GM18519 (cell line): Measurements from ENCODE around the gene PDE4D.

Source experiments
- ATAC-seq: cut with Tn5 transposase; IDR thresholded peaks from one replicate; pipeline ENCODE4 v1.9.1; 2021; ENCODE audit warnings: mild to moderate bottlenecking, moderate library complexity; ENCODE audit not compliant: unreplicated experiment, low FRiP score

PDE4D gene

DNA sequence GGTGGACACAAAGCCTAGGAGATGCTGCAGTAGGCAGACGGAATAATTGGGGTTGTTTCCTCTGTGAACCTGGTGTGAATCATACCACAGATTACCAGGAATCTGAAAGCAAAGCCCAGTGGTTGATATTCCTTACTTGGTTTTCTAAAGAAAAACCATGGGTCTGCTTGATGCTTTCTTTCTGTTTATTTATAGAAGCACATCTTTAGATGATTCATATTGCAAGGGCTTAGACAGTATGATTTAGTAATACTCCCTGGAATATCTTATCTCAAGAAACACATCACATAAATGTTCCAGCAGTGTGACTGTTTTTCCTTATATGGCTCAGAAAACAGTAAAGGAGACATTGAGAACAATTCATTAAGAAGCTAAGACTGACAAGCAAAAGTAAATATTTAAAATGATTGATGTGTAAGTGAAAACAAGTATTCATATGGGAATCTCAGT lies 687.4 kb downstream of the PDE4D start:
- no peak for ATAC-seq

DNA sequence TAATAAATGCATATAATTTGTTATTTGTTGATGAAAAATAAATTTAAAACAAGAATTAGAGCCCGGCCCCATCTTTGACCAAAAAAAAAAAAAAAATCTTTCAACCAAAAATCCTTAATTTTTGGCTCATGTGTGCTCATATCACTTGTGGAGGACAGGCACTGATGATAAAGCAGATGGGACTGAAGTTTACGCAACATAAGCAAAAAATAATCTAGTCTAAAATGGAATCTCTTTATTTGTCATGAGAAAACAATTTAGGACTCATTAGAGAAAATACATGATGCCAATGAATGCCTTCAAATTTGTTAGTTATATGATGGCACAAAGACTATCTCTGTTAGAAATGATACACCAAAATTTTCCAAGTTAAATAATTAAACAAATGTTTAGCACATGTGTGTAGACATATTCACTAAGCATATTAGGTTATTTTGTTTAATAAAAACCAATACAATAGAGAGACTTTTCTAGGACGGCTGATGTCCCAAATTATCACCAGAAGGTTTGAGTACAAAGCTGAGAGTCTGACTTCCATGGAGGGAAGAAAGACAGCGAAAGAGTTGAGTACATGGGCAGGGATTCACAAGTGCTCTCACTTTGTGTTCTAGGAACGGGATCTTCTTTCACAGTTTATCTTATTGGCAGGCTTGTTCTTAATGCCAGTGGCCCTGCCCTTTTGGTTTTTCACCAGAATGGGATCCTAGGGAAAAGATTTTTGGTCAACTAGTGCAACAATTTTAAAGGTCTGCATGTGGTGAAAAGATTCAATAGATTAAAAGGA lies 689.2 kb downstream of the PDE4D start:
- no peak for ATAC-seq

DNA sequence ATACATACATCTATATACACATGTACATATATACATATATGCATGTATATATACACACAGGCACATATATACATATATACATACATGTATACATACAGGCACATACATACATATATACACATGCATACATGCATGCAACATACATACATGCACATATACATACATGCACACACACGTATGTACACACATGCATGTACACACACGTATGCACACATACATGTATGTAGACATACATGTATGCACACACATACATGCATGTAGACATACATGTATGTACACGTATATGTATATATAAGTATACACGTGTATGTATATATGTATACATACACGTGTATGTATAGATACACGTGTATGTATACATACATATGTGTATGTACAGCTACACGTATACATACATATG lies 693.7 kb downstream of the PDE4D start:
- ATAC-seq, result no peak

DNA sequence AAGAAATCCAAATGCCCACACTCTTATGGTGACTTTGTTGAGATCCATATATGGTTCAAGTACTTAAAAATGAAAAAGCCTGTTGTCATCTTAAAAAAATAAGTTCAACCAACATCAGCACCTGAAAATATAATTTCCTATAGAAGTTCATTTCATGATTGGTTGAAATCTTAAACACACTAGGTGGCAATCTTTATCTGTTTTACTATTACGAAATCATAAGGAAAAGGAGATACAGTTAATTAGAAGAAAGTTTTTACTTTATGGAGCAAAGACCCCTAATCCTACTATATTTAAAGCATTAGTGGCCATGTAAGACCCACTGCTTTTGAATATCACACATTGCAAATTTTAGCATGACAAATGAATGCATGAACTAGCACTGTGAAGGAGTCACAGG lies 694.7 kb downstream of the PDE4D start:
- no peak for ATAC-seq

DNA sequence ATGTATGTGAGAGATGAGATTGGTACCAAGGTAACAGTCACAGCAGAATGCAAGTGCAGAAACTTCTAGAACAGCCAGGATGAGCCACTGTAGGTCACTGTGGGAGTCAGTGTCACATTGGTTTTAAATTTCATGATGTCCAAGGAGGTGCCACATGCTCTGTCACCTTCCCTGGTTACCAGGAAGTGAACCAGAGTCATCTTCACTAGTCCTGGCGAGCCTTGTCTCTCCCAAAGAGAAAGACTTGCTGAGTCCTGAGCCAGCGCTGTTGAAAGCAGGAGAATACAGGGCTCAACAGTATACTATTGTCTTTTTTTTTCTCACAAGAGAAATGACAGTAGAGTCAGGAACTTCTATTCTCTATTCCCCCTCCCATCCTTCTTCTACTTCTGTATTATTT lies 695.2 kb downstream of the PDE4D start:
- ATAC-seq, result no peak

DNA sequence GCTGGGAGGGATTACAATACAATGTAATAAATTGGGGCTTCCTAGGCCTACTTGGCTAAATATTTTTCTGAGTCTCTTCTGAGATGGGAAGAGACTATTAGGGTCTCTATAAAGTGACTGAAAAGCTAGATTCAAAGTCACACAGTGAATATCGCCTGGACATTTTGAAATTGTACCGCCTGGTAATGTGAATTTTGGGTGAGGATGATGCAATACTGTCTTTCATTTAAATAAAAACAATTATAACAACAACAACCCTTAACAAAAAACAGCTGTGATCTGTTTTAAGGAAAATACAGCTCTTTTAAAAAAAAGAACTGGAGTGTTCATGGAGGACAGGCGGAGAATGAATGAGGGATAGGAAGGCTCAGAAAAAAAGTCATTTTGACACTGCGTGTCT lies 695.6 kb downstream of the PDE4D start:
- no peak for ATAC-seq

DNA sequence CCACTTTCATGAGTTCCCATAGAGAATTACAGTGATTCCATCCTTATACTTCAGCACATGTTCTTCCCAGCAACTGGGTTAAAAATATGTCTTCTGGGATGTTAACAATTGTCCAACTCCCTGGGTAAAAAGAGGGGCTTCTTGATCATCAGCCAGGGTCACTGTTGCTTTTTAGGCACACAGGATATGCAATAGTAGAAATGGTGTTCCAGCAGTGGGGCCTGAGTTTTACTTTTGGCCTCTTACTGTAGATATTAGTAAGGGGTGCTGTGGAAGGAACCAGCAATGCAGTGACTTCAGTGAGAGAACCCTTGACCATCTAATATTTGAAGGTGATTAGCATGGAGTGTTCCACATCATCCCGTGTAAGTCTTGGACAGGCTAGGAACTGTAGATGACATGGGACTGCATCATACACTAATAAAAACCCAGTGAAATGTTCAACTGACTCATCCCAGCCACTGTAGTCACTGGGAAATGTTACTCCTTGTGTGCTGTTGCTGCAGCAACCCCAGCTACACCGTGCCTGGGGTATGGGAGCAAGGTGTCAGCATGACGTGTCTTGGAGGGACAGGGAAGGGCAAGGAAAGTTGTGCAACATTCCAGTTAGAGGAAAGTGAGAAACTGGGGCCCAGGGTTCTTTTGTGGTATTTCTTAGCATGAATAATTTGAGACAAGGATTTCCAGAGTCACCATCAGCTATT lies 699.8 kb downstream of the PDE4D start:
- no peak for ATAC-seq

DNA sequence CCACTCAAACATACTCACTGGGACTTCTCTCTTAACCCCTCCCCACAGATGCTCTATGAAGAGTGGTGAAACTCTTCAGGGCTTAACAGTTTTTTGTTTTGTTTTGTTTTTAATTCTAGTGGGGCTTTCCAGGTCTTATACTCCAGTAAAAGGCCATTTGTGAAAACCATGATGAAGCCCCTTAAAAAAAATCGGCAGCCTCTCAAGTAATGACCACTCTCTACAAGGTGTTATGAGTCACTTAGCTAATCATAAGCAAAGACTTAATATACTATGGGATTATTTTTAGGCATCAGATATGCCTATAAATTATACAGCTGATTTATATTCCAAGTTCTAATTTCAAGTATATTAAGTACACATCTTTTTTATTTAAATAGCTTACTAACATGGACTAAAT lies 702.8 kb downstream of the PDE4D start:
- ATAC-seq, result no peak

DNA sequence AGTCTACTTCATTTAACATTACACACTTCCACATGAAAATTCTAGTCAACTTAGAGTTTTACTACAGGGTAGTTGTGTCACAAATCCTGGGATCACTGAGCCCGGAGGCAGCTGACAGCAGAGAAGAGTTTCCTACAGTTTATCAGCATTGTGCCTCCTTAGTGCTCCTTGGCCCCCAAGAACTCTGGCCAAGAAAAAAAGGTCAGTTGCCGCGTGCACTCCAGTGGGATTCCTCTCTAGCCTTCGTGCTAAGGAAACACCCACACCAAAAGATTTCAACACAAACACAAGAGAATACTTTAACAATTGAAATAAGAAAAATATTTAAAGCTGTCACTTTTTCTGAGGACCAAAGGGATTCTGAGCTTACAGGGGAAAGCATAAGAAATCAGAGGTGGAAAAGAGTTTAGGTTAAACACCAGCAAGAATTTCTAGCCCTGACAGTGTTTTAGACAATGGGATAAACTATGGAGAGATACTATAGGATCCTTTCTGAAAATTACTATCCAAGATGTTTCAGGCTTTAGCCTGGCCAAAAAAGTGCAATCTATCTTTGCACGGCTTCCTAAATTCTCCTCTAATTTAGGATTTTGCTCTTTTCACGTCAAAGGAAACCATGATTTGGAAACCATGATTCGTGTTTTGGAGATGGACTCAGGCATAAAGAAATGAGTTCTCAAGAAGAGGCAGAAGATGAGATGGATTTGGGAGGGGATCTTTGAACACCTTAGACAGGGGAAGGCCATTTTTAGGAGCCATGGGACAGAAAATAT lies 703.9 kb downstream of the PDE4D start:
- ATAC-seq, result no peak

DNA sequence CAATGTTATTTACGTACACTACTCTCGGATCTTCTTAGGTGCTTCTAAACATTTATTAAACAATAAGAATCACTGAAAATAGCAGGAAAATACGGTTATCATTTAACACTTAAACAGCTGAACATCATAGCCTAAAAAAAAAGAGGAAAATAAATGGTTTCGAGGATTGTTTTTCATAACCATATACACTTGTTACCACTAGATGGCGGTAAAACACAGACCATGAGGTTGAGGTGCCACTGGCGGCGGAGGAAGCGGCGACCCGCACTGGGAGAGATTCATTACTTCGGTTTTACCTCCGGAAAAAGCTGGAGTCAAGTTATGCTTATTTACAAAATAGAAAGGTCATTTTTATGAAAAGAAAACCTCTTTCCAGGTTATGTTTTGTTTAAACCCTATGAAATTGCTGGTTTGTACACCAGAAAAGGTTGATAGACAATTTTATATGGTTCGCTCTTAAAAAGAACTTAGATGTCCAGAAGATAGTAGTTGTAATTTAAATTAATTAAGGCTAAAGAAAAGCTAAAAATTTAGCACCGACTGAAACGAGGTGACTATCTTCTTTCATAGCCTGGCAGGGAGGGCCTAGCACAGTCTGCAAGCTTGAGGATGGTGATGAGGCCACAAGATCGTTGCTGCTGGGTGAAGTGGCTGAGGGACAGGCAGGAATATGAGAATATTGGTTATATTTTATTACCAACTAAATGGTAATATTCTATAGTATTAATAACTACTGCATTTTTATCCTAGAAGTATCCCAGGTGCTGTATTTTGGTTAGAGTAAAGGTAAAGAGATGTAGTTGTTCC lies 704.9 kb downstream of the PDE4D start:
- peak; percentile 48 for ATAC-seq

DNA sequence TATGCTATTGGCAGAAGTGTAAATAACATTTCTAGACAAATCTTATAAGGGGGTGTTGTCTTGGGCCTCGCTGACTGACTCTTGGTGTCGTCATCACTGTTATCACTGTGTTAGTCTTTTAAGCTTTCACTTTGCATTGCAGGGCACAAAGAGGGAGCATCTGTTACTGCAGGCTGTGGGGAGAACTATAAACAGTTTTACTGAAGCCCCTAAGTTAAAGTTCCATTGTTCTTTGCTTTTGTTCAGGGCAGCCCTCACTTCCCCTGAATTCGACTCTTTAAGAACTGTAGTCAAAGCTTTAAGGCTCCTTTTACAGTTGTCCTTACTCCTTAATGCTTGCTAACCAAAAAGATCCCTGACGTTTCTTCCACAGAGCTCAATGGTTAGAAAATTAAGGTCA lies 705.7 kb downstream of the PDE4D start:
- peak; percentile 55 for ATAC-seq

DNA sequence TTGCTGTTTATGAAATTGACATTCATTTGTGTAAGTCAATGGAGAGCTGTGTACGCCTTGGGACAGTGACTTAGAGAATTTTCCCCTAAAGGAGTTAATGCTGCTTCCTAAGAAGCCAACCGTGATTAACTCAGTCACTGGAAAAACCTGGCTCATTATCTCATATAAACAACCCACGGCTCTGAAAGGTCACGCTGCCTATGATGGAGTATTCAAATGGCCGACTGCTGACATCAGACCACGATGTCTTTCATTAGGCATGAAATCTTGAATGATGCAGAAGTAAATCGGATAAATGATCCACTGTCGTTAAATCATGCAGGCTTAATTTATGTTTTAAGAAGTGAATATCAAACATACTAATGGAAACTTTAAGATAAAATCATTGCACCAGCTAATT lies 706.9 kb downstream of the PDE4D start:
- ATAC-seq, result no peak

DNA sequence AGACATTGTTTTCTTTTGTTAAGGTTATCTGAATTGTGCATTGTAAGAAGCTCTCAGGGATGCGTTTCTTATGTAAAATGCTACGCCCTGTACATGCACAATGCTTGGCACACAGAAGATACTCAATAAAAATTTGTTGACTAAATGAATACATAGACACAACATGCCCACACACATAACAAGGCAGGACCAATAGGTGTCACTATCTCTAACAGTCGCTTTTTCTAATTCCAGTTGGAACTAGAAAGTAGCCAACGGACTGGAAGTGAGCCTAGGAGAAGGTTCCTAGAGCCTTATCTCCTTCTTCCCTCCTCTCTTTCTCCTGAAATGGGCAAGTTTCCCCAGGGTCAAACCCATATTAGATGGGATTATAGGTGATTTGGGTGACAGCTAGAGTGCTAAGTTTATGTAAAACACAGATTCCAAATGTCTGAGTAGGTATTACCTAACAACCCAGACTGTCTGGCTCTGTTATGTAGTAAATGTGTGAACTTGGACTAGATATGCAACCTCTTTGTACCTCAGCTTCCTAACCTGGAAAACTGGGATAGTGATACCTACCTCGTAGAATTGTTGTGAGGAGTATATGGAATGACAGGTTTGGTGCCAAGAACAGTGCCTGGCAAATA lies 707.7 kb downstream of the PDE4D start:
- no peak for ATAC-seq

DNA sequence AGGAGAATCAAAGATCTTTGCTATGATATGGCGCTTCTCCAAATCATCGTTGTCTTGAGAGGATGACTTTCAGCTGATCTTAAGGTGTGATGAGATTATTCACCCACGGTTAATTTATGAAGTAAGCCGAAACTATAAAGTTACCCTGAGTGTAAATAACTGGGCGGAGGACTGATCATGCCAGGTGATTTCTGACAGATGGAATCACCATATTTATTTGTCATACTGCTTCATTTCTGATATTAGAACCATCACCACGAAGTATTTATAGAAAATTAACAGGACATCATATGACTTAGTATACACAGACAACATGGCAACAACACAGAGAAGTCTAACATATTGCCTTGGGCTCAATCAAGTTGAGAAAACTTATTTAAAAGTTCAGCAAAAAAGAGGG lies 708.8 kb downstream of the PDE4D start:
- no peak for ATAC-seq

DNA sequence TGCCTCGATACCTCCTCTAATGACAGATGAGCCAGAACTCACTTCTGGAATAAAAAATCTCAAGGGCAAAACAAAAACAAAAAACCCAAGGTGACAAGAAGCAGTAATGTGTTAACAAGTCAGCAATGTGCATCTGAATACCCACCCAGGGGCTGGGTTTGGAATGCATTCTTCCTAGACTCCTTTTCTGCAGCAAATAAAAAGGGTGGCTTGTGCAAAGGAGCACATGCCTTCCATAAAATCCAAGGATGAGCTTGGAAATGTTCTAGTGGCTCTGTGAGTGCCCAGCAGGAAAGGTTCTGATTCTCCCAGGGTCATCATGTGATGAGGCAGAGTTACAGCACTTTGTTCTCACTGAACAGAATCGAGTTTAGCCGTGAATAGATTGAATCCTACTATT lies 710.8 kb downstream of the PDE4D start:
- no peak for ATAC-seq

DNA sequence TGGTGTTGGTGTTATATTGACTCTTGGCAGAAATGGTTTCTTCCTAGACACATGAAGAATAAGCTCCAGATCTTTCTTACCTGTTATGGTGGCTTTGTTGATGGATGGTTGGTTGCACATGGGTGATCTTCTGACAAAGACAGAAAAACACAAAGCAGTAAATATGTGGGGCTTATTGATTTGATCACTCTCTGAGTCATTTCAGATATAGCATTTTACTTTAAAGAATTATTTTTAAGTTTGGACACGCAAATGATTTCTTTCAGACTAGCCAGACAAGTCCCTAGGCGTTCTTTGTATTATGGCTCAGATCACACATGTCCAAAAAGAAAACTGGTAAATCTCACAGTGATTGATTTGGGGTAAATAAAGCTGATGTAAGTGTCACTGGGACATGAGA lies 713.0 kb downstream of the PDE4D start:
- ATAC-seq, result peak; percentile 89

DNA sequence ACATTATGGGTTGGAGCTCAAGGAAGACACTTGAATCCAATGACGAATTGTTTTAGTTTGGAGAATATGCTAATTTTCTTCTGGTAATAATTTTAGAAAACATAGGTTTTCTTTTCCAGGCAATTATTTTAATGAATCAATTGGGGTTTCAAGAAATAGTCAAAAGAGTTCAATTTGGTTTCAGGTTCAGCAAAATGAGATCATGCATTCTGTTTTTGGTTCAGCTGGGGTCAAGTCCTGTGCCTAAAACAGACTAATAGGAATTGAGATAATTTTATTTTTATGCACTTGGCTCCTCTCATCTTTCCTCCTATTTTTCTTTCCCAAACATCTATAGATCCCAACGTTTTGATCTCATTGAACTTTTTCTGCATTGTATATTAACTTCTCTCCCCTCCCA lies 713.8 kb downstream of the PDE4D start:
- ATAC-seq, result no peak

DNA sequence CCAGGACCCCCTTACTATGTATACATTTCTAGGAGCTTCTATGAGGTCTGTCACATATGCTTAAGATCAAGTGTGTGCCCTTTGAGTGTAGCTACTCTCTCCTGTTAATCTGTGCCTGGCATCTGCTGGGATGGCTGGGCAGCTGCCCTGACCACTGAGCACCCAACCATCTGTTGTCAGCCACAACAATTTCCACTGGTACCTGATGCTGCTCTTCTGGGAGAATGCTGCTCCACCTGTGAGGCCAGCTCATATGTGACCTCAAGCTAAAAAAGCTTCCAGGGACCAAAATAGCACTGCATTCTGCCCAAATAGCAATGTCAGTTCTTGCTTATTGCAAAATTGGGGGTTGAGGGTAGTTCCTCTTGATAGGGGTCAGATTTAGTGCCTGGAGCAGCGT lies 715.0 kb downstream of the PDE4D start:
- ATAC-seq, result no peak

DNA sequence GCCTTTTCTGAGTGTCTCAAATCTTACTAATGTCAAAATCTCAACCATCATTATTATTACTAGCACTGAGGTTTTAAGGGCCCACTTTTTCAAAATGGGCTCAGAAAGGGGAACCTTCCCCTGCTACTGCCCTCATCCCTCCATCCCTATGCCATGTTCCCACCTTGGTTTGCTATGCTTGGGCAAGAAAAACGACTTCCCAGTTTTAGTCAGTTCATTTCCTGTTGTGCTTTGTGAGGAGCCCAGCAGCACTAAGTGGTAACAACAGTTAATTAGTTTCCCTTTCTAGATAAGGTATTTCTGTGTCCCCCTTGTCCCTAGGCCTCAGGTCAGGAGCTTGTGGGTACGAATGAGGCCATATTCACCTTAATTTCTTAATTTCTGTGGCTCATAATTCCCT lies 715.5 kb downstream of the PDE4D start:
- ATAC-seq, result no peak

DNA sequence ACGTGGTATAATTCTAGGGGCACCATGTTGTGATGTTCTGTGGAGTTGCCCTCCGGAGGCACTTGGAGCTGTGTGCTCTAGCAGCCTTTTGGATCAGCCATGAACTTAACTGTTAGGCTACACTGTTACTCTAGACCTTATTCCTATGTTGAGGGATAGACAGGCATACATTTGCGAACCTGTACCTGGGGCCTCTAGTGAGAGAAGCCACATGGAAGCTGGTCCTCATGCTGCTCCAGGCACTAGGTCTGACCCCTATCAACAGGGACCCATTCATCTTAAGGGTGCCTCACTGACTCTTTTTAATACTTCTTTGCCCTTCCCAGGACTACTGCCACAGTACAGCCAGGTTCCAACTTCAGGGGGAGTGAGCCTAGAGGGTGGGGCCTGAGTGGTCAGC lies 715.9 kb downstream of the PDE4D start:
- ATAC-seq, result no peak
